OCI-LY3 (cell line): ENCODE data around the gene TGOLN2.

Experiments
- H2AFZ ChIP-seq: fragments of 200-600, 300-600 bp; shearing (Covaris generic); 2 replicates; pipeline ENCODE4 v1.6.0; 2014; ENCODE audit warnings: antibody characterized with exemption, low read depth, low read length
- H3K27ac ChIP-seq: fragments of 200-600, 300-600 bp; sonication (generic); 2 replicates; pipeline ENCODE4 v1.5.1; 2014; ENCODE audit warnings: mild to moderate bottlenecking, low read length, moderate library complexity, mixed read lengths
- H3K27me3 ChIP-seq: fragments of 200-600, 300-600 bp; sonication (generic); 2 replicates; pipeline ENCODE4 v1.6.1; 2014; ENCODE audit warnings: low read depth, low read length, mixed read lengths
- H3K36me3 ChIP-seq: fragments of 200-600, 300-600 bp; sonication (generic); replicated peaks from 2 replicates; pipeline ENCODE3; 2014; ENCODE audit warnings: low read depth, low read length, mixed read lengths
- H3K4me1 ChIP-seq: fragments of 300-600, 200-600 bp; sonication (generic); 2 replicates; pipeline ENCODE4 v1.6.1; 2014; ENCODE audit warnings: low read length, mixed read lengths
- H3K4me2 ChIP-seq: fragments of 200-600, 300-600 bp; sonication (generic); 2 replicates; pipeline ENCODE4 v1.6.1; 2014; ENCODE audit warnings: low read length, mixed read lengths
- H3K4me3 ChIP-seq: fragments of 300-600, 200-600 bp; sonication (generic); 2 replicates; pipeline ENCODE4 v1.5.1; 2014; ENCODE audit warnings: antibody characterized with exemption, mild to moderate bottlenecking, low read length, moderate library complexity
- H3K79me2 ChIP-seq: fragments of 300-600, 200-600 bp; shearing (Covaris generic); 2 replicates; pipeline ENCODE4 v1.6.1; 2014; ENCODE audit warnings: mild to moderate bottlenecking, low read length, mixed read lengths
- H3K9ac ChIP-seq: fragments of 300-600, 200-600 bp; shearing (Covaris generic); 2 replicates; pipeline ENCODE4 v1.6.0; 2014; ENCODE audit warnings: mild to moderate bottlenecking, low read length, moderate library complexity
- H3K9me3 ChIP-seq: fragments of 200-600, 300-600 bp; shearing (Covaris generic); 2 replicates; pipeline ENCODE4 v1.6.1; 2014; ENCODE audit warnings: low read length, mixed read lengths; ENCODE audit not compliant: insufficient read depth
- H4K20me1 ChIP-seq: fragments of 200-600, 300-600 bp; sonication (generic); 2 replicates; pipeline ENCODE4 v1.6.1; 2016; ENCODE audit warnings: low read length, mixed read lengths; ENCODE audit not compliant: insufficient read depth
- EZH2phosphoT487 ChIP-seq: fragments of 200-600 bp; shearing (Covaris generic); IDR thresholded peaks from 2 replicates; pipeline ENCODE4 v1.6.1; 2018; ENCODE audit warnings: antibody characterized with exemption, mixed run types, low read depth
- TF ChIP-seq, protein P1 (sequence below): fragments of 200-600, 300-600 bp; sonication (generic); IDR thresholded peaks from 2 replicates; pipeline ENCODE4 v1.5.1; 2014; ENCODE audit warnings: antibody characterized with exemption, low read length, low read depth

Gene TGOLN2

DNA sequence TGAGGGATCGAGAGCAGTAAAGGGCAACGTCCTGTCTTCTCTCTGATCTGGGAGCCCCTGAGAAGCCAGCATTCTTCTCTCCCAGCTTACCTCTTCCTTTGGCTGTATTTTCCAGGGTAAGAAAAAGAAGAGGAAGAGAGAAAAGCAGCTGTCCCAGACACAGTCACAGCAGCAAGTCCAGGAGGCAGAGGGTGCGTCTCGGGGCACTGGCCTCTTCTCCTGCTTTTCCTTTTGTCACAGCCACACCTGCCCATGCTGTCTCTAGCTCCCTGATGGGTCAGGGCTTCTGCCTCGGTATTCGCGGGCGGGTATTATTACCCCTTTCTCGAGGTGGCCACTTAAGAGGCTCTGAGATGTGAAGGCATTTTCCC, 20.3 kb downstream of the TGOLN2 start:
- TF ChIP-seq, protein P1, sequence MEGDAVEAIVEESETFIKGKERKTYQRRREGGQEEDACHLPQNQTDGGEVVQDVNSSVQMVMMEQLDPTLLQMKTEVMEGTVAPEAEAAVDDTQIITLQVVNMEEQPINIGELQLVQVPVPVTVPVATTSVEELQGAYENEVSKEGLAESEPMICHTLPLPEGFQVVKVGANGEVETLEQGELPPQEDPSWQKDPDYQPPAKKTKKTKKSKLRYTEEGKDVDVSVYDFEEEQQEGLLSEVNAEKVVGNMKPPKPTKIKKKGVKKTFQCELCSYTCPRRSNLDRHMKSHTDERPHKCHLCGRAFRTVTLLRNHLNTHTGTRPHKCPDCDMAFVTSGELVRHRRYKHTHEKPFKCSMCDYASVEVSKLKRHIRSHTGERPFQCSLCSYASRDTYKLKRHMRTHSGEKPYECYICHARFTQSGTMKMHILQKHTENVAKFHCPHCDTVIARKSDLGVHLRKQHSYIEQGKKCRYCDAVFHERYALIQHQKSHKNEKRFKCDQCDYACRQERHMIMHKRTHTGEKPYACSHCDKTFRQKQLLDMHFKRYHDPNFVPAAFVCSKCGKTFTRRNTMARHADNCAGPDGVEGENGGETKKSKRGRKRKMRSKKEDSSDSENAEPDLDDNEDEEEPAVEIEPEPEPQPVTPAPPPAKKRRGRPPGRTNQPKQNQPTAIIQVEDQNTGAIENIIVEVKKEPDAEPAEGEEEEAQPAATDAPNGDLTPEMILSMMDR = no peak
- no peak for TF ChIP-seq EZH2phosphoT487
- Histone ChIP-seq H3K36me3 (no peaks in the 10 kb centered on the region), H4K20me1 (no peaks in the 10 kb centered on the region), H3K27me3 (peaks cover 13% of the 10 kb centered on the region), H3K27ac (no peak overlapping the region), H3K4me2 (peak overlapping the region; percentile 48), H3K9ac (peak overlapping the region; percentile 19; the same call in 1 of the 2 replicates), H3K4me1 (peaks cover 22% of the 10 kb centered on the region), H2AFZ (no peak overlapping the region), H3K79me2 (no peaks in the 10 kb centered on the region), H3K4me3 (peak overlapping the region; percentile 49; the same call in 1 of the 2 replicates), H3K9me3 (no peaks in the 10 kb centered on the region)

DNA sequence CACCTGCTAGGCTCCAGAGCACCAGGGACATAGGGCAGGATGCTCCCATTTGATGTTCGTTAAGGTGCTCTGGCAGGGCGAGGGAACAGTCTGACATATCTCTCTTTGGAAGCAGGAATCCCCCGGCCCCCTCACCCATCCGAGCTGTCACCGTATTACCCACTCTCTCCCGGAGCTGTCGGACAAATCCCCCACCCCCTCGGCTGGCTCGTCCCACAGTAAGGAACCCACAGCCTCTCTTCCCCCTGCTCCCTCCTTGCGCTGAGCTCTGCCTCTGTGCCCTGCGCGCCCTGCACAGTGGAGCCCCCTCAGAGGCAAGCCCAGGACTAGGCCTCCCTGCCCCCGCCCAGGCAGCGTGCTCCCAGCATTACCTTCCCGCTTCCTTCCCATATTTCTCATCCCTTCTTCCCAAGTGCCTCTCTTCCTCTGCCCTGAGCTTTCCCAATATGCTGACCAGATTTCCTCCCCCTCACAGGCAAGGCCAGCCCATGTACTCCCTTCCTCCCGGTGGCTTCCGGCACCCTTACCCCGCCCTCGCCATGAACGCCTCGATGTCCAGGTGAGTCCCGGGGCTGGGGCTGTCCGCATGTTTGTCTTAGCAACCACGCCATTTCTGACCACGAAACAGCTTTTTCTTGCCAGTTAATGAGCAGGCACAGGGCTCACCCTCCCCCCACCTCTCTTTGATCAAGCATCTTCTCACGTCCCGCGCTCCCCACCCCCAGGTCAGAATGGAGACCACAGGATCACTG, 23.8 kb downstream of the TGOLN2 start:
- H3K4me1 ChIP-seq = peaks cover 12% of the 10 kb centered on the region
- no peaks in the 10 kb centered on the region for H3K9me3 ChIP-seq
- no peak overlapping the region for H2AFZ ChIP-seq
- H3K27me3 ChIP-seq = peaks cover 23% of the 10 kb centered on the region
- H3K79me2 ChIP-seq = no peaks in the 10 kb centered on the region
- TF ChIP-seq, protein P1 = no peak
- no peak for TF ChIP-seq EZH2phosphoT487
- no peaks in the 10 kb centered on the region for H4K20me1 ChIP-seq
- no peak overlapping the region for H3K4me3 ChIP-seq
- H3K27ac ChIP-seq = no peak overlapping the region
- H3K9ac ChIP-seq = no peak overlapping the region
- no peaks in the 10 kb centered on the region for H3K36me3 ChIP-seq
- H3K4me2 ChIP-seq = no peak overlapping the region

DNA sequence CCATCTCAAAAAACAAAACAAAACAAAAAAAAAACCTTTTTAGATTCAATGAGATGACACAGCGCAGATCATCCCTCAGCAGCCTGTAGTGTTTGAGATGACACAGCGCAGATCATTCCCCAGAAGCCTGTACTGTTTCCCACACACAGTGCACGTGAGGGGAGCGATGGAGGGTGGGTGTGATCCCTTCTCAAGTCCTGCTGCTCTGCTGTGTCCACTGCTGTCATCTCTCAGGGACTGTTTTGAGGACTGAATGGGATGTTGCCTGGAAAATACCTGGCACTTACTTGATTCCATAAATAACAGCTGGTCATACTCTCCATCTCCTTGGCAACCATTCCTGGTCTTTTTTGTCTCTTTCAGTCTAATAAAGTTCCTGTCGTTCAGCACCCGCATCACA, 25.7 kb downstream of the TGOLN2 start:
- H3K27me3 ChIP-seq = peaks cover 24% of the 10 kb centered on the region
- no peak overlapping the region for H3K4me3 ChIP-seq
- no peak overlapping the region for H2AFZ ChIP-seq
- no peak overlapping the region for H3K9ac ChIP-seq
- H3K79me2 ChIP-seq = no peaks in the 10 kb centered on the region
- H3K27ac ChIP-seq = no peak overlapping the region
- H3K4me2 ChIP-seq = no peak overlapping the region
- no peaks in the 10 kb centered on the region for H3K9me3 ChIP-seq
- TF ChIP-seq, protein P1 = no peak
- no peak for TF ChIP-seq EZH2phosphoT487
- H3K4me1 ChIP-seq = peaks cover 4% of the 10 kb centered on the region
- no peaks in the 10 kb centered on the region for H3K36me3 ChIP-seq
- no peaks in the 10 kb centered on the region for H4K20me1 ChIP-seq

DNA sequence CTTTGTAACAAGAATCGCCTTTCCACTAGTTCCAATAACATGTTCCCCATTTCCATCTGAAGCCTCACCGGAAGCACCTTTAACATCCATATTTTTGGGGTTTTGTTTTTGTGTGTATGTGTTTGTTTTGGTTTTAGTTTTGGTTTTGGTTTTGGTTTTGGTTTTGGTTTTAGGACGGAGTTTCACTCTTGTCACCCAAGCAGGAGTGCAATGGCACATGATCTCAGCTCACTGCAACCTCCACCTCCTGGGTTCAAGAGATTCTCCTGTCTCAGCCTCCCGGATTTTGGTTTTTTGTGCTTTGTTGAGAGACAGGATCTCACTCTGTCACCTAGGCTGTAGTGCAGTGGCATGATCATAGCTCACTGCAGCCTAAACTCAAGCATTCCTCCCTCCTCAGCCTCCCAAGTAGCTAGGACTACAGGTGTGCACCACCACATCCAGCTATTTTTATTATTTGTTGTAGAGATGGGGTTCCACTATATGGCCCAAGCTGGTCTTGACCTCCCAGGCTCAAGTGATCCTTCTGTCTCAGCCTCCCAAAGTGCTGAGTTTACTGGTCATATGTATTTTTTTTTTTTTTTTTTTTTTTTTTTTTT, 36.3 kb downstream of the TGOLN2 start:
- peaks cover 3% of the 10 kb centered on the region; the same call in 1 of the 2 replicates for H3K27me3 ChIP-seq
- H3K27ac ChIP-seq = peak overlapping the region; percentile 33; the same call in 1 of the 2 replicates
- TF ChIP-seq, protein P1 = no peak
- no peak for TF ChIP-seq EZH2phosphoT487
- H3K4me2 ChIP-seq = peak overlapping the region; percentile 39
- H3K9me3 ChIP-seq = no peaks in the 10 kb centered on the region
- no peak overlapping the region for H3K9ac ChIP-seq
- no peaks in the 10 kb centered on the region for H3K36me3 ChIP-seq
- no peak overlapping the region; the same call in 1 of the 2 replicates for H3K4me3 ChIP-seq
- H3K79me2 ChIP-seq = no peaks in the 10 kb centered on the region
- H4K20me1 ChIP-seq = no peaks in the 10 kb centered on the region
- peak overlapping the region; percentile 69; the same call in 1 of the 2 replicates for H2AFZ ChIP-seq
- H3K4me1 ChIP-seq = peaks cover 20% of the 10 kb centered on the region
